Measurements from ENCODE around the gene CD300C. TPM values are rescaled to one million over a fixed set of nuclear protein-coding genes. Genes with fewer than 3 reads are reported as not detected.
A peak's percentile ranks its signal among the peaks of the same experiment; 100 is the strongest.
"Not testable (repeated sequence)": the region's sequence is repeated elsewhere in the genome, so short reads cannot be mapped to it uniquely, and the experiment has no call there.

Gene CD300C
- total RNA-seq, 1 experiment from 2014 or later = not detected

DNA sequence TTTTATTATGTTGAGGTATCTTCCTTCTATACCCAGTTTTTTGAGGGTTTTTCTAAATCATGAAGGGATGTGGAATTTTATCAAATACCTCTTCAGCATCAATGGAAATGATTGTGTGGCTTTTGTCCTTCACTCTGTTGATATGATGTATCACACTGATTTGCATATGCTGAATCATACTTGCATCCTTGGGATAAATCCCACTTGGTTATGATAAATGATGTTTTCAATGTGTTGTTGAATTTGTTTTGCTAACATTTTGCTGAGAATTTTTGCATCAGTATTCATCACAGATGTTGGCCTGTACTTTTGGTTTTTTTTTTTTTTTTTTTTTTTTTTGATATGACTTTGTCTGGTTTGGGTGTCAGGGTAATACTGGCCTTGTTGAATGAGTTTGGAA is 37.8 kb downstream of the CD300C start:
- Histone ChIP-seq H3K36me3 (no peaks in the 10 kb centered on the region), H3K9me3 (peaks cover 2% of the 10 kb centered on the region), H3K4me3 (no peak overlapping the region), H3K27me3 (no peaks in the 10 kb centered on the region)
- DNase-seq = no peak

DNA sequence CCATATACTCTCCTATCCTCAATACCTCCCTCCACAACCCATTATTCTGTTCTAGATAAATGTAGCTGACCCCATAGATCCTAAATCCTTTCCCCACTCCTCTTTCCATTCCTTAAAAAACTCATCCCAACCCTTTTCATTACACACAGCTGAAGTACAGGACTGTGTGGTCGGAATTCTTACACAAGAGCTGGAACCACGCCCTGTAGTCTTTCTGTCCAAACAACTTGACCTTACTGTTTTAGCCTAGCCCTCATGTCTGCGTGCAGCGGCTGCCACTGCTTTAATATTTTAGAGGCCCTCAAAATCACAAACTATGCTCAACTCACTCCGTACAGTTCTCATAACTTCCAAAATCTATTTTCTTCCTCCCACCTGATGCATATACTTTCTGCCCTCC is 42.0 kb downstream of the CD300C start:
- H3K36me3 ChIP-seq, DNase-seq, H3K27me3 ChIP-seq, H3K9me3 ChIP-seq, H3K4me3 ChIP-seq: not testable (repeated sequence)

DNA sequence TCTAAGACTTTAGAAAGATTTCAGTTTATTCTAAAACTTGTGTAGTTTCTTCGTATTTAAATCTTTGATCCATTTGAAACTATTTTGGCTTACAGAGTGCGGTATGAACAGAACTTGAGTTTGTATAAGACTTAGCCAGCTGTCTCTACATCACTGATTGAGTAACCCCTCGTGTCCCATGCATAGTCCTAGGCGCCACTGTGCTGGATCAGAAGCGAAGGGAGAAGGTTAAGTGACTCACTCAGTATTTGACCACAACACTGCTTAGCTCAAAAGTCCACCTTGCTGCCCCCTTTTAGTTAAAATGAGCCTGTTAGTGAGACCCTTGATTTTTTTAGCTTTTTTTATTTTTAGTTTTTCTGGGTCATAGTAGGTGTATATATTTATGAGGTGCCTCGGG is 43.1 kb downstream of the CD300C start:
- H3K4me3 ChIP-seq = no peak overlapping the region
- no peaks in the 10 kb centered on the region; the same call in 1 of the 2 replicates for H3K27me3 ChIP-seq
- H3K36me3 ChIP-seq = no peaks in the 10 kb centered on the region
- H3K9me3 ChIP-seq = peaks cover under 1% of the 10 kb centered on the region; the same call in 1 of the 2 replicates
- DNase-seq = no peak

DNA sequence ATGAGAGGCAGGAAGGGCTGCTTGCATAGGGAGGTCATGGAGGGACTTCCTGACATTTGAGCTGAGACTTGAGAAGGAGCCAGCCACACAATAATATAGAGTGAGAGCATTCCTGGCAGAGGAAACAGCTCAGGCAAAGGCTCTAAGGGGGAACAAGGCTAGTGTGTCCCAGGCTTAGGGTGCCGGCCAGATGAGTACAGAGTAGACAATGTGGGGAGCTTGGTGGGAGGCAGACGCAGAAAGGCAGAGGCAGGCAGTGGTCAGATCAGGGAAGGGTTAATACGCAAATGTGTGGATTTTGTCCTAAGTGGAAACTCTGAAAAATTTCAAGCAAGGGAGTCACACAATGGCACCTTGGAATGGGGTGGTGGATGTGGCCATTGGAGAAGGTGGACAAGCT is 45.9 kb downstream of the CD300C start:
- no peaks in the 10 kb centered on the region for H3K36me3 ChIP-seq
- no peak for DNase-seq
- H3K27me3 ChIP-seq = no peaks in the 10 kb centered on the region; the same call in 1 of the 2 replicates
- H3K4me3 ChIP-seq = no peak overlapping the region
- no peaks in the 10 kb centered on the region for H3K9me3 ChIP-seq

DNA sequence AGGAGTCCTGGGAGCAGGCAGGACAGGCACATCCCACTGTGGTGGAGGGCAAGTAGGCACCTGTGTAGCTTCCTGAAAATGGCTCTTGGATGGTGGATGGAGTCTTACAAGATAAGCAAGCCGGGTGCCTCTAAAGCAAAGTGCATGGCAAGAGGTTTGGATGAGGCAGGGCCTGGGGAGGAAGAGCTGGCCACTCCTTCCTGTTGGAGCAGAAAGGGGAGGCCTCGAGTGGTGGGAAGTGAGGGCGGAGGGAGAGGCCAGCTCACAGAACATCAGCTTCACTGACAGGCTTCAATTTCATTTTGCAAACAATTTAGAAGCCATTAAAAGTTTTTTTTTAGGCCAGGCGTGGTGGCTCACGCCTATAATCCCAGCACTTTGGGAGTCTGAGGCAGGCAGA is 48.4 kb downstream of the CD300C start:
- Histone ChIP-seq H3K4me3 (no peak overlapping the region), H3K36me3 (no peaks in the 10 kb centered on the region), H3K27me3 (no peaks in the 10 kb centered on the region; the same call in 1 of the 2 replicates), H3K9me3 (no peaks in the 10 kb centered on the region)
- no peak for DNase-seq

DNA sequence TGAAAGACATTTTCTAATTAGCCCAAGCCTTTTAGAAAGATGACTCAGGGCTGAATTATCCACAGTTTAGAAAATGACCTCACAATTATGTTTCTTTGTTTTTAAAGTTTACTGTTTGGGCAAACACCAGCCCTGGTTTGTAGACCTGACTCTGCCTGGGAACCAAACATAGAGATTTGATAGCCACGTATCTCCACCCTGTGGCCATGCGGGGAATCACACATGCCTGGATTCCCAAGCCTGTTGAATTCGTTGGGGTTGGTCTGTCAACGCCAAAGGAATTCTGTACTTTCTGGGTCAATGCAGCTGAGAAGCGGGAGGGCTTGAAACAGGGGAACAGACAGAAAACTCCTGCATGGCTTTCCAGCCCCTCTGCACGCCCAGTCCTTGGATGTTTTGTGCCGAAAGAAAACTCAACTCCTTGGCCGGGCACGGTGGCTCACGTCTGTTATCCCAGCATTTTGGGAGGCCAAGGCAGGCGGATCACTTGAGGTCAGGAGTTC is 52.5 kb downstream of the CD300C start:
- no peaks in the 10 kb centered on the region for H3K9me3 ChIP-seq
- no peak overlapping the region for H3K4me3 ChIP-seq
- H3K27me3 ChIP-seq = no peaks in the 10 kb centered on the region; the same call in 1 of the 2 replicates
- no peaks in the 10 kb centered on the region for H3K36me3 ChIP-seq
- peak; percentile 63 for DNase-seq

DNA sequence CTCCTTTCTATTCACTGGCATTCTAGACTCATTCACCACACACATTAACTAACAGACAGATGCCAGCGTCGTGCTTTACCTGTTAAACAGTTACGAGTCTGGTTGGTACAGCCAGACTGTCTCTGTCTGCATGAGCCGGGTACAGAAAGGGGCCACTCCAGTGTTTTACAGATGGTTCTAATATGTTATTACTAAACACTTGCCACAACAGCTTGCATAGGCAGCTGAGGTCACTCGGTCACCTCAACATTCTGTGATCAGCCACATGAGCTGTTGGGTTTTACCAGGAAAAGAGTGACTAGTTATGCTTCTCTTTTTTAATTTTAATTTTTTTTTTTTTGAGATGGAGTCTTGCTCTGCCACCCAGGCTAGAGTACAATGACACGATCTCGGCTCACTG is 54.3 kb downstream of the CD300C start:
- H3K27me3 ChIP-seq = no peaks in the 10 kb centered on the region; the same call in 1 of the 2 replicates
- no peaks in the 10 kb centered on the region for H3K9me3 ChIP-seq
- no peaks in the 10 kb centered on the region for H3K36me3 ChIP-seq
- H3K4me3 ChIP-seq = no peak overlapping the region
- no peak for DNase-seq

Other genes with a start within 250 kb of the CD300C start
- gene KIF19, start 219.9 kb downstream of the CD300C start, total RNA-seq (2014; rRNA removed; shearing (Covaris generic); ENCODE audit: low replicate concordance) = not detected in 2 replicates
- gene BTBD17, start 184.2 kb downstream of the CD300C start, total RNA-seq (2014; rRNA removed; shearing (Covaris generic); ENCODE audit: low replicate concordance) = not detected in 2 replicates
- not detected in 2 replicates for gene GPR142, start 178.6 kb downstream of the CD300C start, total RNA-seq (2014; rRNA removed; shearing (Covaris generic); ENCODE audit: low replicate concordance)
- gene GPRC5C, start 114.0 kb downstream of the CD300C start, total RNA-seq (2014; rRNA removed; shearing (Covaris generic); ENCODE audit: low replicate concordance) = 10.4 and 18.5 TPM in 2 replicates
- gene CD300A, start 79.5 kb downstream of the CD300C start, total RNA-seq (2014; rRNA removed; shearing (Covaris generic); ENCODE audit: low replicate concordance) = not detected in 2 replicates
- gene CD300LB, start 14.6 kb downstream of the CD300C start, total RNA-seq (2014; rRNA removed; shearing (Covaris generic); ENCODE audit: low replicate concordance) = not detected in 2 replicates
- gene CD300H, start 21.4 kb upstream of the CD300C start, total RNA-seq (2014; rRNA removed; shearing (Covaris generic); ENCODE audit: low replicate concordance) = not detected in 2 replicates
- gene CD300LD, start 46.2 kb upstream of the CD300C start, total RNA-seq (2014; rRNA removed; shearing (Covaris generic); ENCODE audit: low replicate concordance) = not detected in 2 replicates
- not detected in 2 replicates for gene CD300E, start 77.6 kb upstream of the CD300C start, total RNA-seq (2014; rRNA removed; shearing (Covaris generic); ENCODE audit: low replicate concordance)
- not detected in 2 replicates for gene CD300LF, start 166.8 kb upstream of the CD300C start, total RNA-seq (2014; rRNA removed; shearing (Covaris generic); ENCODE audit: low replicate concordance)
- gene RAB37, start 191.1 kb upstream of the CD300C start, total RNA-seq (2014; rRNA removed; shearing (Covaris generic); ENCODE audit: low replicate concordance) = not detected in 2 replicates
- 110 and 150 TPM in 2 replicates for gene NHERF1, start 202.5 kb upstream of the CD300C start, total RNA-seq (2014; rRNA removed; shearing (Covaris generic); ENCODE audit: low replicate concordance)
- 46.8 and 51.6 TPM in 2 replicates for gene NAT9, start 230.2 kb upstream of the CD300C start, total RNA-seq (2014; rRNA removed; shearing (Covaris generic); ENCODE audit: low replicate concordance)

All from MG63 (cell line).